ENCODE results near the gene HNRNPK.

HNRNPK gene

GRCh38 chr9:83934569-83935275 is 45.3 kb downstream of the HNRNPK start:
- no peak for DNase-seq (ENCODE audit: low read depth, low spot score)

GRCh38 chr9:83933790-83934189 is 46.2 kb downstream of the HNRNPK start:
- no peak for DNase-seq (ENCODE audit: low read depth, low spot score)

DNA sequence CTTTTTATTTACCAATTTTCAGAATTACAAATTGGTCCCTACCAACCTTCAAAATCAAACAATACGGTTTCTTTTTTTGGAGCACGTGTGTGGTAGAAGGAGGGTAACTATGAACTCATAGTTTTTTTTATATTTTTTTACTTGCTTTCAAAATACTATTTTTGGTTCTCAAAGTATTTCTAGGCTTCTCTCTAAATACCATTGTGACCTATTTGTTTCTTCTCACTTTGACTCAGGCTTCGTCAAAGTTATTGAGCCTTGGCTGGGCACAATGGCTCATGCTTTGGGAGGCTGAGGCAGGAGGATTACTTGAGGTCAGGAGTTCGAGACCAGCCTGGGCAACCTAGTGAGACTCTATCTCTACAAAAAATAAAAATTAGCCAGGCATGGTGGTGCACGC is 47.2 kb downstream of the HNRNPK start:
- DNase-seq (ENCODE audit: low read depth, low spot score), result no peak

DNA sequence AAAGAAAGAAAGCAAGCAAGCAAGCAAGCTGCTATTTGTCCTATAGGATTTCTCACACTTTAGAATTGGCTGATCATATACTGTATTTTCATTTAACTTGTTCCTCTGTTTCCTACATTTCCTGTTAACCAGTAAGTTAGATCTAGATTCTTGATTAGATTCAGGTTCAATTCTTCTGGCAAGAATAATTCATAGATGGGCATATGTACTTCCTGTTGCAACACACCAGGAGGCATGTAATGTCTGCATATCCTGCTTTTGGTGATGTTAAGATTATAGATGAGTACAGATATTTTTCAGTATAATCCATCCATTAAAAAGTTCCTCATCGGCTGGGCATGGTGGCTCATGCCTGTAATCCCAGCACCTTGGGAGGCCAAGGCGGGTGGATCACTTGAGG is 48.0 kb downstream of the HNRNPK start:
- DNase-seq (ENCODE audit: low read depth, low spot score), result no peak

DNA sequence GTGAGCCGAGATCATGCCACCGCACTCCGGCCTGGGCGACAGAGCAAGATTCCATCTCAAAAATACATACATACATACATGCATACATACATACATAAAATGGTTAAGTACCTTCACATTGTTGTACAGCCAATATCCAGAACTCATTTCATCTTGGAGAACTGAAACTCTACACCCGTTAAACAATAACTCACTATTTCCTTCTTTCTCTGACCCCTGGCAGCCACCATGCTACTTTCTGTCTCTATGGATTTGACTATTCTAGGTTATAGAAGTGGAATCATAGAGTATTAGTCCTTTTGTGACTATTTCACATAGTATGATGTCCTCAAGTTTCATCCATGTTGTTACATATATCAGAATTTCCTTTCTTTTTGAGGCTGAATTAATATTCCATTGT is 49.1 kb downstream of the HNRNPK start:
- no peak for DNase-seq (ENCODE audit: low read depth, low spot score)

DNA sequence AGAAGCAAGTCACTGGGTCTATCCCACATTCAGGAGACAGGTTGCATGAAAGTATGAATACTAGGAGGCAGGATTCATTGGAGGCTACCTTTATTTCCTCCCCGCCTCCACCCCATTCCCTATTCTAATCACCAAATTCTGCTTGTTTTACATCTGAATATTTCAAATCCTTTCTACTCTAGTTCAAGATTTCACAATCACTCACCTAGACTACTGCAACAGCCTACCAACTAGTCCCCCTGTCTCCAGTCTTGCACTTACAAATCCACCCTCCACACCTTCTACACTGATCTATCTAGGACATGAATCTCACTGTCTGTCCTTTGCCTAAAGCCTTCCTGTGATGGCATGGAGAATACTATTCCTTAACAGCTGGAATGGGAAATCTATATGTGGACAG is 52.4 kb downstream of the HNRNPK start:
- no peak for DNase-seq (ENCODE audit: low read depth, low spot score)

DNA sequence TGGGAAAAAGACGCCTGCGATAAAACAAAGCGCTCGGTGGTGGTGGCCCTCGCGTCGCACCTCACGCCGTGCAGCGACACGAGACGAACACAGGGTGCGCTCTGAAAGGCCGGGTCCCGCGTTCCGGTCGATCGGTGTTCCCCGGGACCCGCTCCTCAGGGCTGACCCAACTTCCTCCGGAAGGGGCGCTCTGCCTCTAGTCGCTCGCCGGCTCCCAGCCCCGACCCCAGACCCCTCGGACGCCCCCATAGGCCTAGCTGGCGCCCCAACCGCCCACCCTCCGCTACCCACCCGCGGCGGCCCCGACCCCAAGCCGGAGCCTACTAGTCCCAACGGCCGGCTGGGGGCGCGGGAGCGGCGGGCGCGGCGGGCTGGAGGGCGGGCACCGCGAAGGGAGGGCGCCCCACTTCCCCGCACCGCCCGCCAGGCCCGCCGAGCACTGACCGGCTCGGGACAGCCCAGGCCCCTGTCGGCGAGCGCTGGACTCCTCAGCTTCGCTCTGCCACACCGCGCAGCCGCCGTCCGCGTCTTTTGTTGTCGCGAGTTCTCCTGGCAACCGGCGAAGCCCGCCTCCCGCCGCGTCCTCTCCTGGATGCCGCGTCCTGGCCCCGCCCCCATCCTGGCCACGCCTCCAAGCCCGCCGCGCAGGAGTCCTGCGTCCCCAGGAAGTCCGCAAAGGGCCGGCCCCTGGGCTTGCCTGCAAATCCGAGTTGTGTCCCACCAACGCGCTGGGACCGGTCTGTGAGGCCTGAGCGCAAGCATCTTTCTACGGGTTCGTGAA is 58.9 kb downstream of the HNRNPK start, which contains the start of gene KIF27:
TSS of gene KIF27 (minus strand) at position 506 of the 781 bp plus-strand sequence. CDS start 5,841 bp downstream, outside the sequence.
- peak; percentile 98 for DNase-seq (ENCODE audit: low read depth, low spot score)

DNA sequence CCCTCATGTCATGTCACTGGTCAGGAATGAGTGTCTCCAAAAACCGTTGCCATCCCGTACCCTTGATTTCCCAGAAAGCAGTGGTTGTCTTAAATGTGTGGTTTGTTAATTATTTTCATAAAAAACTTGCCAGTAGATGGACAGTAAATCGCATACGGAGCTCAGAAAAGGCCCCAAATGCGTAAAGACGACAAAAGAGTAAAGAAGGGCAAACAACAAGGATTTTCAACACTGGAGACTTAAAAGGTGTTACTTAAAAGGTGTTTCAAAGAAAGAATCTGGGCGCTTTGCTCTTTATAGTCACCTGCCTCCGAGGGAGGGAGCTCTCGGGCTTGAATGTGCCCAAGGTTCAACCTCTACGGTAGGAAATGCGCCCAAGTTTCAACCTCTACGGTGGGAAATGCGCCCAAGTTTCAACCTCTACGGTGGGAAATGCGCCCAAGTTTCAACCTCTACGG is 59.5 kb downstream of the HNRNPK start:
- no peak for DNase-seq (ENCODE audit: low read depth, low spot score)

DNA sequence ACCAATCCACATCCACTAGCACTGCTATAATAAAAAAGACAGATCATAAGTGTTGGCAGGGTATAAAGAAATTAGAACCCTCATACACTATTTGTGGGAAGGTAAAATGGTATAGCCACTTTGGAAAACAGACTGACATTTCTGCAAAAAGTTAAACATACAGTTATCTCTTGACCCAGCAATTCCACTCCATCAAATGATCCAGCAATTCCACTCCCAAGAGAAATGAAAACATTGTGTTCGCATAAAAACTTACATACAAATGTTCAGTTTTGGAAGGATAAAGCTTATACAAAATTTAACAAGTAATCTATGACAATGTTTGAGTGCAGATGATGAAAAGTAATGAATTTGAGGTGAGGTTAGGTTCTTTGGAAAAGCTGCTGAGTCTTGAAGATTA is 60.9 kb downstream of the HNRNPK start:
- DNase-seq (ENCODE audit: low read depth, low spot score), result no peak
